Spleen (tissue), 7 donors: ENCODE measurements around the gene MYL4.

Experiments
- CTCF ChIP-seq, 11 experiments: fragments of 200-600 bp in 7 of 11; fragments of 450-650 bp in 4 of 11; sonication (generic) in 4 of 11; IDR thresholded peaks in 8 of 11; conservative IDR thresholded peaks in 3 of 11; 1 replicate in 7 of 11; 2 replicates in 4 of 11; pipeline versions ENCODE4 v1.4.0 to v1.8.0; 2016 to 2021; ENCODE audit warnings: antibody characterized with exemption in 11 of 11, inconsistent platforms in 4 of 11, mild to moderate bottlenecking in 1 of 11
- POLR2AphosphoS5 ChIP-seq, 3 donors: sonication (generic); formaldehyde crosslinking; IDR thresholded peaks; one replicate each; pipeline ENCODE4 v1.5.1; 2017; ENCODE audit warnings: antibody characterized with exemption in 3 of 3
- donor health status: DM: no; HTN: no; CAD: no; lungs with moderate emphysema.
- donor health status: DM: no; HTN: no; CAD: no.
- donor health status: DM: no; HTN: no; CAD: no.

GRCh38 chr17:47223007-47223406, 13.9 kb downstream of the MYL4 start:
- no peak for TF ChIP-seq CTCF (IDR thresholded peaks at IDR 0.05 in 8 of 11, conservative IDR thresholded peaks at IDR 0.05 in 3 of 11)
- TF ChIP-seq POLR2AphosphoS5 (IDR thresholded peaks at IDR 0.05) = peak in 2 of 3 donors; percentile 30 to 65
